Liver (tissue), 9 donors: ENCODE data around the gene NAV2. TPM values are rescaled to one million over a fixed set of nuclear protein-coding genes. Genes with fewer than 3 reads are reported as not detected.

Source experiments
- DNase-seq: peaks from one replicate; pipeline ENCODE4 v3.0.0-alpha.2; 2017; ENCODE audit warnings: low spot score
- H3K27ac ChIP-seq, 2 donors: one replicate each; pipeline ENCODE4 v1.7.0; 2013; ENCODE audit warnings: inconsistent platforms in 2 of 2, low read length in 2 of 2, control low read depth in 1 of 2, low read depth in 1 of 2, mild to moderate bottlenecking in 1 of 2
- H3K27me3 ChIP-seq, 4 donors: one replicate each; pipeline versions ENCODE4 v1.6.1 to v1.7.0; 2013; ENCODE audit warnings: low read length in 3 of 4, inconsistent platforms in 1 of 4, mild to moderate bottlenecking in 1 of 4, moderate library complexity in 1 of 4; ENCODE audit not compliant: control insufficient read depth in 4 of 4, insufficient read depth in 4 of 4
- H3K36me3 ChIP-seq, 4 donors: one replicate each; pipeline versions ENCODE4 v1.6.1 to v1.7.0; 2013; ENCODE audit warnings: low read length in 3 of 4, mild to moderate bottlenecking in 3 of 4, low read depth in 1 of 4, moderate library complexity in 1 of 4; ENCODE audit not compliant: control insufficient read depth in 4 of 4, insufficient read depth in 3 of 4
- H3K4me1 ChIP-seq, 4 donors: one replicate each; pipeline versions ENCODE4 v1.6.1 to v1.7.0; 2013; ENCODE audit warnings: low read length in 3 of 4, mild to moderate bottlenecking in 3 of 4, moderate library complexity in 1 of 4; ENCODE audit not compliant: control insufficient read depth in 4 of 4, insufficient read depth in 4 of 4
- H3K4me3 ChIP-seq, 3 donors: one replicate each; pipeline versions ENCODE4 v1.6.1 to v1.7.0; 2013; ENCODE audit warnings: low read length in 3 of 3, control low read depth in 1 of 3, low read depth in 1 of 3, mild to moderate bottlenecking in 1 of 3
- H3K9ac ChIP-seq, 2 donors: one replicate each; pipeline ENCODE4 v1.7.0; 2013; ENCODE audit warnings: low read length in 2 of 2, mild to moderate bottlenecking in 2 of 2, moderate library complexity in 2 of 2, control low read depth in 1 of 2, low read depth in 1 of 2
- H3K9me3 ChIP-seq, 4 donors: one replicate each; pipeline versions ENCODE4 v1.6.1 to v1.7.0; 2013; ENCODE audit warnings: low read length in 3 of 4; ENCODE audit not compliant: control insufficient read depth in 4 of 4
- CTCF ChIP-seq: fragments of 150-350 bp; IDR thresholded peaks from 2 replicates; pipeline ENCODE4 v1.5.1; 2017; ENCODE audit warnings: improper control_type of control experiment, low read depth, low read length; ENCODE audit not compliant: missing input control
- EGR1 ChIP-seq, 2 donors: IDR thresholded peaks; 2 replicates each; pipeline ENCODE4 v1.6.1; 2016 to 2018; ENCODE audit warnings: antibody characterized with exemption in 2 of 2, low read depth in 2 of 2
- FOXA1 ChIP-seq: IDR thresholded peaks from 2 replicates; pipeline ENCODE4 v1.6.1; 2016; ENCODE audit warnings: antibody characterized with exemption
- FOXA2 ChIP-seq: IDR thresholded peaks from 2 replicates; pipeline ENCODE4 v1.6.1; 2016; ENCODE audit warnings: antibody characterized with exemption
- GABPA ChIP-seq, 2 donors: IDR thresholded peaks in 1 of 2; conservative IDR thresholded peaks in 1 of 2; 2 replicates each; pipeline ENCODE4 v1.6.1; 2016; ENCODE audit warnings: antibody characterized with exemption in 2 of 2, mild to moderate bottlenecking in 1 of 2, moderate library complexity in 1 of 2
- HNF4A ChIP-seq, 2 donors: conservative IDR thresholded peaks; 2 replicates each; pipeline ENCODE4 v1.6.1; 2016; ENCODE audit warnings: antibody characterized with exemption in 2 of 2, mild to moderate bottlenecking in 2 of 2
- HNF4G ChIP-seq: IDR thresholded peaks from 2 replicates; pipeline ENCODE4 v1.6.1; 2016; ENCODE audit warnings: antibody characterized with exemption
- JUND ChIP-seq, 2 donors: IDR thresholded peaks; 2 replicates each; pipeline ENCODE4 v1.6.1; 2016; ENCODE audit warnings: antibody characterized with exemption in 2 of 2
- MAX ChIP-seq: IDR thresholded peaks from 2 replicates; pipeline ENCODE4 v1.6.1; 2016; ENCODE audit warnings: antibody characterized with exemption
- NR2F2 ChIP-seq: IDR thresholded peaks from 2 replicates; pipeline ENCODE4 v1.6.1; 2016; ENCODE audit warnings: antibody characterized with exemption
- RAD21 ChIP-seq, 2 donors: IDR thresholded peaks; 2 replicates each; pipeline ENCODE4 v1.6.1; 2016; ENCODE audit warnings: antibody characterized with exemption in 2 of 2, mild to moderate bottlenecking in 2 of 2
- REST ChIP-seq: IDR thresholded peaks from 2 replicates; pipeline ENCODE4 v1.6.1; 2016; ENCODE audit warnings: antibody characterized with exemption, mild to moderate bottlenecking
- RXRA ChIP-seq, 2 donors: IDR thresholded peaks; 2 replicates each; pipeline ENCODE4 v1.6.1; 2017 to 2018; ENCODE audit warnings: antibody characterized with exemption in 2 of 2, mild to moderate bottlenecking in 1 of 2
- SP1 ChIP-seq: IDR thresholded peaks from 2 replicates; pipeline ENCODE4 v1.6.1; 2018; ENCODE audit warnings: antibody characterized with exemption, mild to moderate bottlenecking
- TAF1 ChIP-seq: conservative IDR thresholded peaks from 2 replicates; pipeline ENCODE4 v1.6.1; 2016; ENCODE audit warnings: antibody characterized with exemption, mild to moderate bottlenecking
- YY1 ChIP-seq: IDR thresholded peaks from 2 replicates; pipeline ENCODE4 v1.6.1; 2016; ENCODE audit warnings: antibody characterized with exemption, mild to moderate bottlenecking
- WGBS: extraction: QIAGEN DNeasy Blood & Tissue Kit; methylation state at CpG from one replicate; pipeline ENCODE4 v1.1.7; 2013; 5-methylcytosine and 5-hydroxymethylcytosine counted together
- polyA plus RNA-seq, 2 donors: library from polyadenylated mRNA; stranded (reverse) in 1 of 2; unstranded in 1 of 2; fragments of 200-250 nt in 1 of 2; fragments of >200 nt in 1 of 2; fragmentation: Nextera tagmentation in 1 of 2; extraction: Ambion mirVana in 1 of 2; gene quantifications; one replicate each; pipeline versions ENCODE4 v1.2.1 to v1.2.3, GENCODE V29; 2013 to 2015
- total RNA-seq, 2 donors: library from RNA; depleted of rRNA; stranded (reverse); fragments of >200 nt; gene quantifications; one replicate each; pipeline ENCODE4 v1.2.3, GENCODE V29; 2014
- TF ChIP-seq, protein P1 (sequence below): IDR thresholded peaks from 2 replicates; pipeline ENCODE4 v1.6.1; 2016; ENCODE audit warnings: antibody characterized with exemption
- TF ChIP-seq, protein P2 (sequence below): IDR thresholded peaks from 2 replicates; pipeline ENCODE4 v1.6.1; 2016; ENCODE audit warnings: antibody characterized with exemption
- donor health status: healthy.
- donor health status: healthy.
- donor health status: healthy.
- donor health status: healthy.
- donor health status: healthy.

Gene NAV2
- total and polyA plus RNA-seq, 4 donors, result 6.3 to 20.5 (median 11.6) TPM

GRCh38 chr11:19774817-19775580 lies 62.4 kb downstream of the NAV2 start:
- DNase-seq, result no peak
- H3K9ac ChIP-seq, result no peak overlapping the region
- peaks cover 2 to 13% (median 5%) of the 10 kb centered on the region in 4 donors for H3K4me1 ChIP-seq
- H3K4me3 ChIP-seq, result no peak overlapping the region
- H3K36me3 ChIP-seq, result no peaks in the 10 kb centered on the region
- H3K27ac ChIP-seq, result no peak overlapping the region
- H3K9me3 ChIP-seq, result no peaks in the 10 kb centered on the region
- TF ChIP-seq CTCF, result no peak
- TF ChIP-seq TAF1, result no peak
- TF ChIP-seq HNF4A (conservative IDR thresholded peaks at IDR 0.05), result no peak
- no peak for TF ChIP-seq REST
- 85% methylated on average over 3 of the region's 3 CpGs for WGBS
- H3K27me3 ChIP-seq, result no peaks in the 10 kb centered on the region

DNA sequence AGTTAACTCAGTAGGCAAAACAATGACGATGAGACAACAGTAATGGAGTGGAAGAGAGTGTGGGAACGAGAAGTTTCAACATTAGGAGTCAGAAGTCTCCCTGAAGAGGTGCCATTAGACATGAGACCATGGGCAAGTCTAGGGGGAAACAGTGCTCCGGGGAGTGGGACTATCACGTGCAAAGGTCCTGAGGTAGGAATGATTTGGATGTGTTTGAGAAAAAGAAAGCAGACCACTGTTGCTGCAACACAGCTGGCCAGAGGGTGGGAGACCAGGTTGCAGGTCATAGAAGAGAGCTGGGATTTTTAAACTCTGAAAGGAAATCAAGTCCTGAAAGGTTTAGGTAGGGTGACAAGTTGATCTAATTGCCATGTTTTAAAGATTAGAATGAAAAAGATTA lies 63.0 kb downstream of the NAV2 start:
- peaks cover 2 to 13% (median 5%) of the 10 kb centered on the region in 4 donors for H3K4me1 ChIP-seq
- no peak overlapping the region for H3K9ac ChIP-seq
- 84% methylated on average over 4 of the region's 4 CpGs for WGBS
- no peak for TF ChIP-seq GABPA (IDR thresholded peaks at IDR 0.05 in 1 of 2, conservative IDR thresholded peaks at IDR 0.05 in 1 of 2)
- no peak for TF ChIP-seq HNF4G
- no peak for TF ChIP-seq REST
- no peak for TF ChIP-seq TAF1
- TF ChIP-seq YY1, result no peak
- TF ChIP-seq MAX, result no peak
- TF ChIP-seq, protein P1, sequence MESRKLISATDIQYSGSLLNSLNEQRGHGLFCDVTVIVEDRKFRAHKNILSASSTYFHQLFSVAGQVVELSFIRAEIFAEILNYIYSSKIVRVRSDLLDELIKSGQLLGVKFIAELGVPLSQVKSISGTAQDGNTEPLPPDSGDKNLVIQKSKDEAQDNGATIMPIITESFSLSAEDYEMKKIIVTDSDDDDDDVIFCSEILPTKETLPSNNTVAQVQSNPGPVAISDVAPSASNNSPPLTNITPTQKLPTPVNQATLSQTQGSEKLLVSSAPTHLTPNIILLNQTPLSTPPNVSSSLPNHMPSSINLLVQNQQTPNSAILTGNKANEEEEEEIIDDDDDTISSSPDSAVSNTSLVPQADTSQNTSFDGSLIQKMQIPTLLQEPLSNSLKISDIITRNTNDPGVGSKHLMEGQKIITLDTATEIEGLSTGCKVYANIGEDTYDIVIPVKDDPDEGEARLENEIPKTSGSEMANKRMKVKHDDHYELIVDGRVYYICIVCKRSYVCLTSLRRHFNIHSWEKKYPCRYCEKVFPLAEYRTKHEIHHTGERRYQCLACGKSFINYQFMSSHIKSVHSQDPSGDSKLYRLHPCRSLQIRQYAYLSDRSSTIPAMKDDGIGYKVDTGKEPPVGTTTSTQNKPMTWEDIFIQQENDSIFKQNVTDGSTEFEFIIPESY, result no peak
- no peak for TF ChIP-seq EGR1 (IDR thresholded peaks at IDR 0.05; ENCODE audit: low read depth in 2 of 2)
- no peak for TF ChIP-seq SP1
- no peak for TF ChIP-seq FOXA1
- TF ChIP-seq JUND (IDR thresholded peaks at IDR 0.05), result no peak
- TF ChIP-seq RAD21 (IDR thresholded peaks at IDR 0.05), result no peak
- no peak for TF ChIP-seq NR2F2
- TF ChIP-seq CTCF, result no peak
- TF ChIP-seq FOXA2, result no peak
- TF ChIP-seq RXRA (IDR thresholded peaks at IDR 0.05), result no peak
- TF ChIP-seq, protein P2, sequence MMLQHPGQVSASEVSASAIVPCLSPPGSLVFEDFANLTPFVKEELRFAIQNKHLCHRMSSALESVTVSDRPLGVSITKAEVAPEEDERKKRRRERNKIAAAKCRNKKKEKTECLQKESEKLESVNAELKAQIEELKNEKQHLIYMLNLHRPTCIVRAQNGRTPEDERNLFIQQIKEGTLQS, result no peak

More for the DNA sequence above, 63.0 kb downstream of the NAV2 start:
- DNase-seq, result no peak
- H3K4me3 ChIP-seq, result no peak overlapping the region
- H3K27ac ChIP-seq, result peak overlapping the region; percentile 66 to 74
- H3K36me3 ChIP-seq, result no peaks in the 10 kb centered on the region
- no peaks in the 10 kb centered on the region for H3K27me3 ChIP-seq
- no peaks in the 10 kb centered on the region for H3K9me3 ChIP-seq
